Tibial artery (tissue), 4 donors: ENCODE data around the gene CHCHD10.

ENCODE experiments used
- DNase-seq, 2 donors: peaks; one replicate each; pipeline ENCODE4 v3.0.0-alpha.2; 2019
- H3K27ac ChIP-seq, 2 donors: fragments of 200-600 bp; sonication (generic) in 1 of 2; 1 replicate in 1 of 2; 2 replicates in 1 of 2; pipeline ENCODE4 v1.5.1; 2018 to 2019; ENCODE audit warnings: mild to moderate bottlenecking in 1 of 2
- H3K27me3 ChIP-seq, 2 donors: fragments of 200-600 bp; sonication (generic) in 1 of 2; one replicate each; pipeline versions ENCODE4 v1.5.1 to v1.6.0; 2016 to 2019
- H3K36me3 ChIP-seq, 3 donors: fragments of 200-600 bp; sonication (generic) in 2 of 3; one replicate each; pipeline ENCODE4 v1.5.1; 2016 to 2019; ENCODE audit warnings: mild to moderate bottlenecking in 2 of 3
- H3K4me1 ChIP-seq, 4 donors: fragments of 200-600 bp; sonication (generic) in 2 of 4; 1 replicate in 3 of 4; 2 replicates in 1 of 4; pipeline ENCODE4 v1.5.1; 2016 to 2019
- H3K4me3 ChIP-seq, 2 donors: fragments of 200-600 bp; sonication (generic) in 1 of 2; 1 replicate in 1 of 2; 2 replicates in 1 of 2; pipeline ENCODE4 v1.5.1; 2018 to 2019; ENCODE audit warnings: mild to moderate bottlenecking in 2 of 2
- H3K9me3 ChIP-seq, 3 donors: fragments of 200-600 bp; sonication (generic) in 1 of 3; one replicate each; pipeline ENCODE4 v1.5.1; 2016 to 2019
- intact Hi-C: fragments of 100-400 bp; cut with DNase I; formaldehyde crosslinking; loops from one replicate; pipeline ENCODE4 v1.15.0; 2023; ENCODE audit warnings: low total_unique reads
- TF ChIP-seq, protein P1 (sequence below), 2 experiments: fragments of 200-600 bp in 1 of 2; fragments of 450-650 bp in 1 of 2; IDR thresholded peaks; one replicate each; pipeline ENCODE4 v1.5.1; 2017 to 2019; ENCODE audit warnings: antibody characterized with exemption in 2 of 2, mild to moderate bottlenecking in 1 of 2, moderate library complexity in 1 of 2

CHCHD10 gene

GRCh38 chr22:23753385-23753784 lies 14.4 kb downstream of the CHCHD10 start:
- Histone ChIP-seq H3K4me1 (peaks cover 0 to 22% (median 8%) of the 10 kb centered on the region in 4 donors), H3K4me3 (no peak overlapping the region), H3K36me3 (no peaks in the 10 kb centered on the region), H3K27me3 (no peaks in the 10 kb centered on the region), H3K9me3 (no peaks in the 10 kb centered on the region), H3K27ac (no peak overlapping the region)
- intact Hi-C loops = loop anchor here (10.0 kb wide), 1 partner anchor 229 kb away; no protein-coding TSS in a partner anchor
- TF ChIP-seq, protein P1, sequence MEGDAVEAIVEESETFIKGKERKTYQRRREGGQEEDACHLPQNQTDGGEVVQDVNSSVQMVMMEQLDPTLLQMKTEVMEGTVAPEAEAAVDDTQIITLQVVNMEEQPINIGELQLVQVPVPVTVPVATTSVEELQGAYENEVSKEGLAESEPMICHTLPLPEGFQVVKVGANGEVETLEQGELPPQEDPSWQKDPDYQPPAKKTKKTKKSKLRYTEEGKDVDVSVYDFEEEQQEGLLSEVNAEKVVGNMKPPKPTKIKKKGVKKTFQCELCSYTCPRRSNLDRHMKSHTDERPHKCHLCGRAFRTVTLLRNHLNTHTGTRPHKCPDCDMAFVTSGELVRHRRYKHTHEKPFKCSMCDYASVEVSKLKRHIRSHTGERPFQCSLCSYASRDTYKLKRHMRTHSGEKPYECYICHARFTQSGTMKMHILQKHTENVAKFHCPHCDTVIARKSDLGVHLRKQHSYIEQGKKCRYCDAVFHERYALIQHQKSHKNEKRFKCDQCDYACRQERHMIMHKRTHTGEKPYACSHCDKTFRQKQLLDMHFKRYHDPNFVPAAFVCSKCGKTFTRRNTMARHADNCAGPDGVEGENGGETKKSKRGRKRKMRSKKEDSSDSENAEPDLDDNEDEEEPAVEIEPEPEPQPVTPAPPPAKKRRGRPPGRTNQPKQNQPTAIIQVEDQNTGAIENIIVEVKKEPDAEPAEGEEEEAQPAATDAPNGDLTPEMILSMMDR (IDR thresholded peaks at IDR 0.05) = no peak
- DNase-seq = no peak

DNA sequence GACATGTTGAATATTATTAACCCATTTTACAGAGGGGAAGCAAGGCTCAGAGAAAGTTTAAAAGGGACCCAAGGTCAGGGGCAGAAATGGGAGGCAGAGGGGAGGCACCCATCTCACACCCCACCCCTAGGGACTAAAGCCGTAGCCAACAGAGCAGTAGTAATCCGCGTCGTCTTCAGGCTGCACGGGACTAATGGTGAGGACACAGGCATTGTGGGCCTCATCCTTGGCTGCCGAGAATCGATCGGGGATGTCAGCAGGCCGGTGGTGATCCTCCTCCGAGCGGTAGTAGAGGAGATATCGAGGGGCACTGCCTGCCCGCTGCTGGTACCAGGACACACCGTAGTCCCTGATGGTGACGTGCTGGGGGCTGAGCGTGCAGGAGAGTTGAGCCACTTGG lies 15.0 kb downstream of the CHCHD10 start:
- H3K4me1 ChIP-seq = peaks cover 0 to 26% (median 8%) of the 10 kb centered on the region in 4 donors
- intact Hi-C loops = loop anchor here (10.0 kb wide), 1 partner anchor 228 kb away; no protein-coding TSS in a partner anchor
- no peak for DNase-seq
- no peaks in the 10 kb centered on the region for H3K27me3 ChIP-seq
- TF ChIP-seq, protein P1 (IDR thresholded peaks at IDR 0.05) = no peak
- H3K4me3 ChIP-seq = no peak overlapping the region
- no peak overlapping the region for H3K27ac ChIP-seq
- H3K36me3 ChIP-seq = no peaks in the 10 kb centered on the region
- H3K9me3 ChIP-seq = no peaks in the 10 kb centered on the region

DNA sequence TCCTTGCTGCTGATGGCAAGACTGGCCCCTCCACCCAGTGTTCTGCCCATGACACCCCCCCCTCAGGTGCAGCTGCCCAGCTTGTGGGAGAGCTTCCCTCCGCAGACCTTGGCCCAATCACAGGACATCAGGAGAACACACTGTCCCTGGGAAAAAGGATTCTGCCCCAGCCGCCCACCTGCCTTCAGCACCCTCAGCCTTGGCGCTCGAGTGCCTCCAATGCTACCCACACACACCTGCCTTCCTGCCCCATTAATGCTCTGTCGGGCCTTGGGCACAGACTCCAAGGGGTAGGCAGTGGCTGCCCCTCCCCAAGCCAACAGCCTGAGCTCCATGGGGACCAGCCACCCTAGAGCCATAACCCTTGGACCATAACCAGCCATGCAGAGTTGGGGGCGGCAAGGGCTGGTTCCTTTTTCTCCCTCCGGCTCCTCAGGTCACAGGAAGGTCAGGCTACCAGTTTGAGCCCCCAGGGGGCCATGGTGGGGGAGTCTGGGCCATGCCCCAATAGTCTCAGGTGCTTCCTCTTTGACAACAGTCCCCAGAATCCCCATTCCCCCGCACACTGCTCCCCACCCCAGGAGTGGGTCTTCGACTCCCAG lies 15.6 kb downstream of the CHCHD10 start:
- DNase-seq = no peak
- TF ChIP-seq, protein P1 (IDR thresholded peaks at IDR 0.05) = no peak
- Histone ChIP-seq H3K27me3 (no peaks in the 10 kb centered on the region), H3K4me3 (no peak overlapping the region), H3K27ac (no peak overlapping the region), H3K9me3 (no peaks in the 10 kb centered on the region), H3K4me1 (peaks cover 0 to 29% (median 8%) of the 10 kb centered on the region in 4 donors), H3K36me3 (no peaks in the 10 kb centered on the region)
- intact Hi-C loops = loop anchor here (10.0 kb wide), 1 partner anchor 227 kb away; no protein-coding TSS in a partner anchor

DNA sequence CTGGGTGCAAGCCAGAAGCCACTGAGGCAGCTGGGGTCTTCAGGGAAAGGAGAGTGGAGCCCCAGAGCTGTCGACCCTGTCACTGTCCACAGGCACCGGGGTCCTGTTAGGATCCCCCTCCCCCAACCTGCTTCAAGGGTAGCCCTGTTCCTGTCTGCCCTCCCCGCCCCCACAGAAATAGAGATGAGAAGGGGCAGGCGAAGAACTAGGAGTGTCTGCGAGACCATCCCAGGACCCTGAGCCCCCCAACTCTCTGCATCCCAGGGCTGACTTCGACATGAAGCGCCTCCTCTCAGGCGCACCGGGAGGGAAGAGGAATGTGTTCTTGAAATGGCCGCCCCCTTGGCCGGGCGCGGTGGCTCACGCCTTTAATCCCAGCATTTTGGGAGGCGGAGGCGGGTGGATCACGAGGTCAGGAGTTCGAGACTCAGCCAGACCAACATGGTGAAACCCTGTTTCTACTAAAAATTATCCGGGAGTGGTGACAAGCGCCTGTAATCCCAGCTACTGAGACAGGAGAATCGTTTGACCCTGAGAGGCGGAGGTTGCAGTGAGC lies 16.3 kb downstream of the CHCHD10 start:
- Histone ChIP-seq H3K27ac (peak overlapping the region; percentile 83 to 93), H3K9me3 (no peaks in the 10 kb centered on the region), H3K27me3 (no peaks in the 10 kb centered on the region), H3K4me1 (peaks cover 0 to 29% (median 8%) of the 10 kb centered on the region in 4 donors), H3K4me3 (peak overlapping the region; percentile 65 to 71), H3K36me3 (no peaks in the 10 kb centered on the region)
- TF ChIP-seq, protein P1 (IDR thresholded peaks at IDR 0.05) = no peak
- DNase-seq = no peak
- intact Hi-C loops = loop anchor here (10.0 kb wide), 1 partner anchor 227 kb away; no protein-coding TSS in a partner anchor

DNA sequence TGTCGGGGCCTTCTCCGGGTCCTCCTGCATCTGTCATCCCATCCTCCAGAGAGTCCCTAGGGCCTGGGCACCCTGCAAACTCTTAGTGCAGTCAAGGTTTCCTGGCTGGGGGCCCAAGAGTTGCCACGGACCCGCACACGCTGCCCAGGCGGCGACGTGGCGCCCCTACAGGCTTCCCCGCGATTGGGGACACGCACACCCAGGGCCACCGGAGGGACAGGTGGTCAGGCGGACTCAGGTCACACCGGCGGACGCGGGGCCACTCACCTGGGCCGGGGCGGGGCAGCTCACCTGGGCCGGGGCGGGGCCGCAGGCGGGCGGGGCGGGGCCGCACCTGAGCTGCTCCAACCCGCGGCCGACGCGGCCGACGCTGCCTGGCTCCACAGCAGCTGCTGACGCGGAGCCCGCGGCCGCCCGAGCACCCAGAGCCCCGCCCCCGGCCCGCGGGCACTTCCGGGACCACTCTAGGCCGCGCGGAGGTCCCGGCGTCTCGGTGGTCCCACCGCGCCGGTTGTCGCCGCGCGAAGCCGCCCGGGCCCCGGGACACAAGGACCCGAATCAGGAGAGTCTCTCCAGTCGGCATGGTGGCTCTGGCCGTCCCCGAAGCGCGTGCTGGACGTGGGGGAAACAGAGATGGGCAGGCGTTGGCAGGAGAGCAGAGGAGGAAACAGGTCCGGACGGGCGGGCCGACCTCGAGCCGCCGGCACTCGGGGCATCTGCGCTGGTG lies 16.9 kb downstream of the CHCHD10 start, which contains the start of gene ZNF70:
ZNF70 (minus strand) TSS at position 399 of the 727 bp plus-strand sequence. CDS start 5,972 bp downstream, outside the sequence.
- TF ChIP-seq, protein P1 (IDR thresholded peaks at IDR 0.05) = peak in 1 of 2 experiments; percentile 17

More for the DNA sequence above, 16.9 kb downstream of the CHCHD10 start, which contains the start of gene ZNF70:
- Histone ChIP-seq H3K4me3 (peak within 1 kb of the TSS; percentile 65 to 71), H3K36me3 (no peaks in the 10 kb centered on the region), H3K27me3 (no peaks in the 10 kb centered on the region), H3K27ac (peak within 1 kb of the TSS; percentile 83 to 93), H3K4me1 (peaks cover 0 to 29% (median 8%) of the 10 kb centered on the region in 4 donors), H3K9me3 (no peaks in the 10 kb centered on the region)
- intact Hi-C loops = loop anchor here (10.0 kb wide), 1 partner anchor 226 kb away; no protein-coding TSS in a partner anchor
- DNase-seq = peak; percentile 83 to 93
